GM21381 (cell line): ENCODE results near the gene PRKAG2.
"Not testable (repeated sequence)": the region's sequence is repeated elsewhere in the genome, so short reads cannot be mapped to it uniquely, and the experiment has no call there.

Experiments used
- ATAC-seq: cut with Tn5 transposase; IDR thresholded peaks from one replicate; pipeline ENCODE4 v1.9.1; 2021; ENCODE audit warnings: mild to moderate bottlenecking, moderate library complexity; ENCODE audit not compliant: unreplicated experiment

PRKAG2 gene

DNA sequence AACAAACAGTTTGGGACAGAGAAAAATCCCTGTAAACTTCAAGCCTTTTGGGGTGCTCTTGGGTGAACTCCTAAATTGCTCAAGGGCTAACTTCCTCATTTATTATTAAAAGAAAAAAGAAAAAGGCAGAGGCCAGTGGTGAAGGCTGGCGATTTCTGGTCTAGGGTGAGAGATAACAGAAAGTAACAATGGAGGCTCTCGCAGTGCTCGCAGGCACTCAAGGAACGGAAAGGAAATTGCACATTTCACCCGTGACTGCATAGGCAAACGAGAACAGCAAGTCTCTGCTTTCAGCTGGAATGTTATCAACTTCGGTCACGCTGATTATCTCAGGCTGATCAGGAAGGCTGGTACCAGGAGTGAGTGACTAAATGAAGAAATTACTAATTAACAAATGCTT, 70.7 kb downstream of the PRKAG2 start:
- ATAC-seq, result no peak

DNA sequence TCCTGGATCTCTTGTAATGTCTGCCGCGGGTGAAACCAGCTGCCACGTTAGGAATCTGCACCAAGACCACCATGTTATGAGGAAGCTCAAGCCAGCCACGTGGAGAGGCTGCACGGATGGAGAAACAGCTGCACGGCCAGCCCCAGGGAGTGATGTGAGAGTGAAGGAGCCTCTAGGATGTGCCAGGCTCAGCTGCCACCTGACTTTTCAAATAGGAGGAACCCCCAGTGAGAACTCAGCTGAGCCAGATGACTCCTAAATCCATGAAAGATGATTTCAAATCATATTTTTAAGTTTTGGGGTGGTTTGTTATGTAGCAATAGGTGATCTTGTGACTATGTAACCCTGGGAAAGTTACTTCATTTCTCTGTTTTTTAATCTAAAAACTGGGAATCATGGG, 71.7 kb downstream of the PRKAG2 start:
- no peak for ATAC-seq

DNA sequence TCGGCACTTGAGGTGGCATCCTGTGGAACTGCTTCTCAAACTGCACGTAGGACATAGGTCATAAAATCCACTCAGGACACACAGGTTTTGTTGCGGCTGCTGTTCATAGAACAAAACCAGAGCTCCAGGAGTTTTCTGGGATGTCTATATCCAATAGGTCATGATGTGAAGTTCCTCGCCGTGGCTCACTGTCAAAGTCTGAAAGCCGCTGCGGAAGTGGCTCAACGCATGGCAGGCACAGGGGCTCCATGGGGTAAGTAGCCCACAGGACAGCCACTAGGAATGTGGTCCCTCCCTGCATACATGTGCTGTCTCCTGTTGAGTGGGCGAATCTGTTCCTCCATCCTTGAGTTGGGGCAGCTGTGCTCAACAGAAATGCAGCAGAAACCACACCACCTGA, 72.2 kb downstream of the PRKAG2 start:
- no peak for ATAC-seq

DNA sequence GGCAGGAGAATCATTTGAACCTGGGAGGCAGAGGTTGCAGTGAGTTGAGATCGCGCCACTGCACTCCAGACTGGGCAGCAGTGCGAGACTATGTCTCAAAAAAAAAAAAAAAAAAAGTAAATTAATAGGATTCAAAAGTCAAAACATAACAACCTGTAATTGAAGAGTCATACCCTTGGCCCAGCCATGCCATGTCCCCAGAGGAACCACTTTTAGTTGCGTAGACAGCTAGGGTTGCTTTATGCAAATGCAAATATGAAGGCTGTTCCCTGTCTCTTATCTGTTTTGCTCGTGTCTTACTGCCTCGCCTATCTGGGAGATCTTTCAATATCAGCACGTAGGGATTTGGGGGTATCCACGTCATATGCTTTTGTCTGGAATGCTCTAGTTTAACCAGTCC, 73.1 kb downstream of the PRKAG2 start:
- ATAC-seq, result no peak

DNA sequence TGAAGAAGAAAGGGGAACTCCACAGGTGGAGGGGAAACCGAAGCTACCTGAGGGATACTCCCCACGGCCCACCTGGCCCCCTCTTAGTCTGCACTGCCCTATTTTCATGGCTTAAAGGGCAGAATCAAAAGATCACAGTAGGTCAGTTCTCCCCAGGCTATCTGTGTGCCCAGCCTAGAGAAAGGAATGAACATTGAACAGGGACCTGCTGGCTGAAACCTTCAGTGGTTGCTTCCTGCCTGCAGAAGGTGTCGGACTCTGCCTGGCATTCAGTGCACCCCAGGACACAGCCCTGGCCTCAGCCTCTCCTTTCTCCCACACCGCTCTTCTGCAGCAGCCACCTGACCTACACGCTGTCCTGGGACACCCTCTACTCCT, 74.5 kb downstream of the PRKAG2 start:
- no peak for ATAC-seq

DNA sequence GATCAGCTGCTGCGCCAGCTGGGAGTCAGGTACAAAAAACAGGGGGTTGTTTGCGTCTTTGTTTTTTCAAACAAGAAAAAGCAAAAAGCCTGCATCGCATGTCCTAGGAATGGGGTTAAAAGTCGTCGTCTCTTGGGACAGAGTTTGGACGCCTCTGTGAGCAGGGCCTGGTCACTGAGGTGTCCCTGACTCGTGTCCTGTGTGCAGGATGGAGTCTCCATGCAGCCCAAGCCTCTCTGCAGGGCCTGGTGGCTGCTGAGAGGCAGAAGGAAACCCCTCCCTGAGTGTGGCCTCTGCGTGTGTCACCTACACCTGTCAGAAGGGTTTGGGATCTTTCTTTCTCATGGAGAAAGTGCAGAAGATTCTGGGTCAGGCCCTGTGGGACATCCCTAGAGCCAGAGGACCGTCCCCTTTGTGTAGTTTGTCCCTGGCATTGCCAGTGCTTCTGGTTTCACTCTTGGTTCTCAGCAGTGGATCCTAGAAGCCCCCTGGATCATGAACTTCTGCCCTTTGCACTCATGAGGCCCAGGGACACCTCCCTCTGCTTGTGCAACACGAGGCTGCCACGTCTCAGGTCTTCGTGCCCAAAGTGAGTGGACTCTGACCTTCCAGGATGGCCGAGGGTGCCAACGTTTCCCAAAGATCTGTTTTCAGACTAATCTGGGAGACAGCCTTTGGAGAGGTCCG, 75.0 kb downstream of the PRKAG2 start:
- no peak for ATAC-seq

DNA sequence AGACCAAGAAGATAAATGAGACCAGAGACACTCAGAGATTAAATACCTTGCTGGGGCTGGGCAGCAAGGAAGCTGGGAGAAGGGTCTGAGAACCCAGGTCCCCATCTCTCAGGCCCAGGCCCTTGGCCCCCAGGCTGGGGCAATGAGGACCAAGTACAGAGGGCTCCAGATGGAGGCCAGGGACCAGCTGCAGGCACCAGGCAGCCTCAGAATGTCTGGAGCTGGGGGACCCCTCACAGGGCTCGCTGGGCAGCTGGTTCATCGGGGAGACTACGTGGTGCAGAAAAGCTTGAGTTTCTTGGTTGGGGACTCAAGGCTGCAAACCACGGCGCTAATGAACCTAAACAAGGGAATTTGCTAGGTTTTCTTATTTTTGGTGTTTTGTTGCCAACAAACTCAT, 75.6 kb downstream of the PRKAG2 start:
- no peak for ATAC-seq

DNA sequence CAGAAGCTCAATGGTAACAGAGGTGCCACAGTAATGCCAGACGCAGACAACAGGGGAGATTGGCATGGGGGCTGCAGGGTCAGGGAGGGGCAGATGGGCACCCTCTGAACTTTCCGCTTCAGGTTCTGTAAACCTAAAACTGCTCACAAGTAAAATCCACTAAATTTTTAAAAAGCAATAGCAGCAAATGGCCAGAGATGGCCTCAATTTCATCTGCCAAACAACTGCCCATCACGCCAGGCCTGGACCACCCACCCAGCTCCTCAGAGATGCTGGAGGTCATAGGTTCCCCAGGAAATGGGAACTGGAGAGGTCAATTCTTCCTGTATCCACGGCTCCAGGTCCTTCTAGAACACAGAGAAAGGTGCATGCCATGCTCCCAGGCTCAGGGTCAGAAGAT, 76.1 kb downstream of the PRKAG2 start:
- no peak for ATAC-seq

DNA sequence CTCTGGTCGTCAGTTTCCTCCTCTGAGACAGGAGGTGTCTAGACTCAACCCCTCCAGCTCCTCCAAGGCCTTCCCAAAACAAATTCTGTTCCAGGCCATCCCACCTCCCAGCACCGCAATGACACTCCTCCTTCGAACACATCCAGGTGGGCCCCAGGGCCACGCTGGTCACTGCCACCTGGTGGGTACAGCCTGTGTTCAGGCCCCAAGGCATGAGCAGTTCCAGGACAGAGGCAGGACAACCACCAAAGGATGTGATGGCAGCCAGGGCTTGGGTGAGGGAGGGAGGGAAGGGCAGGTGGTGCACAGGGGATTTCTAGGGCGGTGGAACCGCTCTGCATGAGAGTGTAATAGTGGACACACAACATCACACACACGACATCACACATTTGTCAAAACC, 76.5 kb downstream of the PRKAG2 start:
- no peak for ATAC-seq

DNA sequence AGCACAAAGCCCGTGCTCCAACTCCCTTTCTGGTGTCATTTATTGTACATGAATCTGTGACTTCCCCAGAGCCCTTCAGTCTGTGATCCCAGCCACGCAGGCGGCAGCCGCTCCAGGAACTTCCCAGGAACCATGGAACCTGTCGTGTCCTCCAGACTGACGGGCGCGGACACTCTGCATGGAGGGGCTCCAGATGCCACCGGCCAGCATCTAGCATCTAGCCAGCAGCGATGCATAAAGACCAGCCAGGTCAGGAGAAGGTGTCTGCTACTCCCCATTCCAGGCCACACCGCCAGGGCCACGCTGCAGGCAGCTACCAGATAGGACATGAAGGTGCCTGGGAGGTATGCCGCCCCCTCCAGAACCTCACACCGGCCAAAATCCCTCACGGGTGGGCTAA, 77.4 kb downstream of the PRKAG2 start:
- ATAC-seq, result no peak

DNA sequence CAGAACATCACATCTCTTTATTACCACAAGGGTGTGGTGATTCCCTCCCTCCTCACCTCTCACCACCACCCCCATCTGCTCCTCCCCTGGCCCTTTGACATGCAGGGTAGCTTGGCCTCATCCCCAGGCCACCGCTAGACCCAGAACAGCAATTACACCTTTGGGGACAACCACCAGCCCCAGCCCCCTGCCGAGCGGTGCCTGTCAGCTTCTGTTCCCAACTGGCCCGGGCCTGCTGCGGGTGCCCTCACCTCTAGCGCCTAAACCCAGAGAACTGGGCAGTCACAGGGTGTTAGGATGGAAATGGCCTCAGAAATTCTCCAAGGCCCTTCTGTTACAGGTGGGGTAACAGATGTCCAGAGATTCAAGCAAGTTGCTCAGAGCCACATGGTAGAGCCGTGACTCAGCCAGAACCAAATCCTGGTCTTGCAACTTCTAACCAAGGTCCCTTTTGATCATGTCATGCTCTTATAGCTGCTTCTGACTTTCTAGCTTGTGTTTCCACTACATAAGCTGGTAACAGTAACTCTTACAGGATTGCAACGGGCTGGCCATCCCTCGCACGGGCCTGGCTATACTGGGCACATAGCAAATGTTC, 78.0 kb downstream of the PRKAG2 start:
- no peak for ATAC-seq

DNA sequence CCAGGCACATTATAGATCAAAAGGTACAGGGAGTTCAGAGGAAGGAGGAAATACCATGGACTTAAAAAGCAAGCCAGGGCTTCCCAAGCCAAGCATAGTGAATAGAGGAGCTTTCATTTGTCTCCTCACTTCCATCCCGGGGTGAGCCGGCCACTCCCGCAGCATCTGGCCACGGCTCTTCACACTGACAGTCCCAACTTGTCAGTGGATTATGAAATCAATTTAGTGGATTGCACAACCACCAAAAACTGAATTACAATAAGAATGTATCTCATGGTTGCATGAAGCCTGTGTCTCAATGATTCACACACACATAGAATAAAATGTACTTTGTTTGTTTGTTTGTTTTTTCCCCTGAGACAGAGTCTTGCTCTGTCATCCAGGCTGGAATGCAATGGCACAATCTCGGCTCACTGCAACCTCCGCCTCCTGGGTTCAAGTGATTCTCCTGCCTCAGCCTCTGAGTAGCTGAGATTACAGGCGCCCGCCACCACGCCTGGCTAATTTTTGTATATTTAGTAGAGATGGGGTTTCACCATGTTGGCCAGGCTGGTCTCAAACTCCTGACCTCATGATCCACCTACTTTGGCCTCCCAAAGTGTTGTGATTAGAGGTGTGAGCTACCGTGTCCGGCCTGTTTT, 79.1 kb downstream of the PRKAG2 start:
- not testable (repeated sequence) for ATAC-seq

DNA sequence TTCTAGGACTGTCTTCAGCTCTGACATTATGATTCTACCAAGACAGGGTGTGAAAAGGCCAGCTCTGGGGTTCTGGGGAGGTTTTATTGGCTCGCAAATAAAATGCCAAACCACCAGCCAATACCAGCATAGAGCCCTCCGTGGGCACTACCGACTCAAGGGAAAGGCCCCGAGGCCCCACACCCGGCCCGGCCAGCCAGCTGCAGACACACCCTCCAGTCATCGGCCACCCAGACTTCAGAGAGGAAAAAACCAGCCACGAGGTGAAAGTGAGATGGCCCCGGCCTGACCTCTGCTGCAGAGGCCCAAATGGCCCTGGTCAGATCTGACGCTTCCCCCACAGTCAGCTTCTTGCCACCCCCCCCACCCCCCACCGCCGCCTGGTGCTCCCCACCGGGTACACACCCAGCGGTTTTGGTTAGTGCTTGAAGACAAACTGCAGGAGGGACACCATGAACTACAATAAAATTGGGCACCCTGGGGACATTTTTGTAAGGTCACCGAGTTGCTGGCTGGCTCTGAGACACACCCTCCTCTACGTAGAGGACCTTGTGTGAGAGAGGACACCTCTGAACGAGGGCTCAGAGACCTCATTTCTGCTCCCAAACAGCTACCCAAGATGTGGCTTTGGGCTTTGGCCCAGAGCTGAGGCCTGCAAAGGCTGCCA, 79.9 kb downstream of the PRKAG2 start:
- no peak for ATAC-seq

DNA sequence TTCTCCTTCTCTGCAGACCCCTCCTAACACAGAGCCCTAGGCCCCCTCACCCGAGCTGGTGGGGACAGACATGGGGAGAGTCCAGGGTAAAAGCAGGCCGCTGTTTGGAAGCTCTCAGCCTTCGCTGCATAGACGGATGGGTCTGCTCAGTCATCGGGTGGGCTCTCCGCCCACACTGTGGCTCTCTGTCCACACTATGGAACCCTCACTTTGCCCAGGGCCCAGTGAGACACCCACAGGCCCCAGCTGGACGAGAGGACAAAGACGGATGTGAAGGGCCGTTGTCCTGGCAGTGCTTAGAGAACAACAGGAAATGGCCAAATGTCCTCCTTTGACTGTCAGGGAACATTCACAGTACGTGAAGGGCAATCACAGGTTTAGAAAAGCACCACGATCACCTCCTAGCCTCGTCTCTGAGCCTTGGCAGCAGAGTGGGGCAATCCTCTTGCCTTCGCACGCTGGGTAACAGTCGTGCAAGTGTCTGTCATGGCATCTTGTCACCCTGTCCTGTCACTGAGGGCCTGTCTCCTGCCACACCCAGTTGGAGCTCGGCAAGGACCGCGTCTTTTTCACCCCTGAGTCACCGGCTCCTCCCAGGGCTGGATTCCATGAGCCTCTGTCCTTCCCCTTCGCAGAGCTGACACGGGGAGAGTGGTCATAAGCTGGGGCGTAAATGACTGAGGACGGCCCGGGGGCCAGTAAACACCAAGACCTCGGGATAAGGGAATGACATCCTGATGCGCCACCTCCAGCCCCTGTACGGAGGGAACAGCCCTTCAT, 80.6 kb downstream of the PRKAG2 start:
- no peak for ATAC-seq

DNA sequence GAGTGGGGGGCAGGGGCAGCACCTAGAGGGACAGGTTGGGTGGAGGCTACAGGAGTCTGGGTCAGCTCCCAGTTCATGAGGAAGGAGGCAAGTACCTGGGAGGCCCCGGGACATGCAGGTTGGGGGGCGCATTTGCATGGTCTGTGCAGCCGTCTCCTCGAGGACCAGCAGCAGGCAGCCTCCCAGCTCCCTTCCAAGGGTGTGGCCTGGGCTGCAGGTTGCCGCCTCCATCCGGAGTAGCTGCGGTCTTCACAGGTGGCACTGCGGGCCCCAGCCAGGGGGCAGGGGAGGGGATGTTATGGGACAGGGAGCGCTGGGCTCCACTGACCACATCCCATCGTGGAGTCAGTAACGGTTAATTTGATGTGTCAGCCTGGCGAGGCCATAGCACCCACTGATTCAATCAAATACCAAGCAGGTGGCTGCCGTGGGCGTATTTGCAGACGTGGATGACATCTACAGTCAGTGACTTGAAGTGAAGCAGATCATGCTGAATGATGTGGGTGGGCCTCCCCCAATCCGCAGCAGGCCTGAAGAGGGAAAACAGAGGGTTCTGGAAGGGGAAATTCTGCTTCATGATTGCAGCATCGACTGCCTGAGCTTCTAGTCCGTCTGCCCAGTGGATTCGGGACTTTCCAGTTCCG, 81.6 kb downstream of the PRKAG2 start:
- ATAC-seq, result peak; percentile 60

DNA sequence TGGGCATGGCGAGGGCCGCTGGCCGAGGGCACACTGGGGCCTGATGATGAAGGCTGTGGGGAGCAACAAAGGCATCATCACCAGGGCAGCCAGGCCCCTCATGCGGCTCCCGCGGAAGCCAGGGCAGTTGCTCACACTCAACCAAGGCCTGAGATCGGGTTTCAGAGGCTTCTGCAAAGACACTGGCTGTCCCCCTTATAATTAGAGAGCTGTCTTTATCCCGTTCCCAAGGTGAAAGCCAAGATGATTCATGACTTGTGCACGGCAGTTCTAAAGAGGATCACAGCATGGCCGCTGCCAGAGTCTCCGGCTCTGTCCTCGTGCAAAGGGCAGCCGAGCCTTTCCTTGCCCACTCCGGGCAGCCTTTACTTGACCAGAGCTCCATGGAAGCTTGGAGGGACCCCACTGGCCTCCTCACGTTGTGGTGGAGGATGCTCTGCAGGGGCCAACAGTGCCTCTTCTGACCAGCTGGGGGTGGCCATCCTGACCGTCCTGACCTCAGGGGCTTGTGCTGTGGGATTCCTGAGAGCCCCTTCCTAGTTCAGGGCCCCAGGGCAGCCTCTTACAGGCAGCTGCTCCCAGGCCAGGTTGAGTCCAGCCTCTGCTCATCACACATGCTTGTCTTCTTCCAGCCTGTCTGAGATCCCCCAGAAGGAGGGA, 82.3 kb downstream of the PRKAG2 start:
- no peak for ATAC-seq

DNA sequence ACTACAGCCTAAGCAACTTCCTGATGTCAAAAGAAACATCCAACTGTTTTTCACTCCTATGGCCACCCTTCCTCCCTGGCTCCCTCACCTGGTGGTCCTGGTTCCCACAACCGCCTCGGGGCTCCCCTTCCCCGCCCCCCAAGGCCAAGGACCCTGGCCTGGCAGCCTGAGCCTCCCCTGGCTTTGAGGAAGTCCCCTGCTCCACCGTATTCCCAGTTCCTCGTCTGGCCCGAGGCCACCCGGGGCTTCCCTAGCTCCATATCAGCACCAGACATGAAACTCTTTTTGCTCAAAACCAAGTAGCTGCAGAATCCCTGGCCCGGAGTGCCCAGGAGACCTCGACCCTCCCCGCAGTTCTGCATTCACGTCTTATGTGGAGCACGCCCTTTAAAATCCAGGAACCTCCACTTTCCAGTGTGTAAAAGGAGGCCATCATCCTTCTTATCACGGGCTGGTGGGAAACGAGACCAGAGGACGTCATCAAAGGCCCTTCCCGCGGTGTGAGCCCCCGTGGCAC, 82.9 kb downstream of the PRKAG2 start:
- no peak for ATAC-seq

DNA sequence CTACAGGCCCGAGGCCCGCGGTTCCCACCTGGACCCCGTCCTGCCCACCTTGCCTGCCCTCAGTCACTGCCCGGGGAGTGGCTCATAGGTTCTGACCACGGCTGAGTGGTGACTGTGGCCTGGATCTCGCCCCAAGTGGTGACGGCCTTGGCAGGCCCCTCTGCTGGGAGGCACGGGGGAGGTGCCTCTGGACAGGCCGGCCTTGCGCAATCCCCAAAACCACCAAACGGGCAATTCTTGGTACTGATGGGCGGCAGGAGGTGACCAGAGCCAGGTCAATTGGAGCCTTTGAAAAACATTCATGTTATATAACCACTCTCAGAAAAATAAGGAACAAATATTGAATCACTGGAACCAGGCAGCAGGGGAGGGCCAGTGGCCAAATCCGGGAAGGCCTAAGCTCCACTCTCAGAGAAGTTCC, 83.4 kb downstream of the PRKAG2 start:
- ATAC-seq, result no peak

DNA sequence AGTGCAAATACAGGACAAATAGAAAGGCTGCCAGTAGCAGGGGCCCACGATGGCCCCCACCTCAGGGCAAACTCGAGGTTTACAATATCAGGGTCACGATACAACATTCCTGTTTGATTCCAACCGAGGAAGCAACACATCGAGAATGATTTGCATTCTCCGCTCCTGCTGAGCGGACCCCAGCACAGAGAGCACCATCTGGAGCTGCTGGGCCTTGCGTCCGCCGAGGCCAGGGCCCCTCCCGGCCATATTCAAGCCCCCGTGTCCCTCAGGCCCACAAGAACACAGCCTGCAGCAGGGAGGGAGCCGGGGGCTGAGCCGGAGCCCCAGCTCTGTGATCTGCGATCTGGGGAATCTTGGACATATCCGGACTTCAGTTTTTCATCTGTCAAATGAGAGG, 84.3 kb downstream of the PRKAG2 start:
- ATAC-seq, result no peak

DNA sequence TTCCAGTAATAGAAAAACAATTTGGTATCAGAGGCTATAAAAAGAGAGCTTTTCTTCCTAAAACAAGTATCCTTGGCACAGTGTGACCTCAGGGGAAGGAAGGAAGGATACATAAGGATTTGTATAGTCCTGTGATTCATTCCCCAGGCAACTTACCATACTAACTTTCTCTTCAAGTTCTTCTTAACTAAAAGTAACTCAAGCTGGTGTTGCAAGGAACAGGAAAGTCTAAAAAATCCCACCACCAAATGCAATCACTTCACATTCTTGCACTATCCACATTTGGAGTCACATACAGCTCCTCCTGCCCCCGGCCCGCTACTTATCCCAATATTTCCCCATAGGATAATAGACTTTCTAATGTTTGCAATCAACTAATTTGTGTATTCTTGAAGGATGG, 84.8 kb downstream of the PRKAG2 start:
- ATAC-seq, result no peak
